ENCODE data around the gene SSBP3.

GRCh38 chr1:54239631-54240031 lies 166.6 kb downstream of the SSBP3 start:
- TF ChIP-seq CTCF (optimal IDR thresholded peaks at IDR 0.05 in 1 of 3, IDR thresholded peaks at IDR 0.05 in 1 of 3, conservative IDR thresholded peaks at IDR 0.05 in 1 of 3; ENCODE audit: extremely low read depth in 1 of 3, insufficient read depth in 2 of 3, low read length in 3 of 3) (no peak), EZH2 (IDR thresholded peaks at IDR 0.05; ENCODE audit: low read length) (no peak)
